Superior temporal gyrus (tissue), 1 donor: ENCODE data around the gene A1BG.
A peak's percentile ranks its signal among the peaks of the same experiment; 100 is the strongest.
"Not testable (repeated sequence)": the region's sequence is repeated elsewhere in the genome, so short reads cannot be mapped to it uniquely, and the experiment has no call there.

Experiments
- DNase-seq: peaks from one replicate; pipeline ENCODE4 v3.0.0-alpha.2; 2016; ENCODE audit errors: extremely low spot score

A1BG gene

DNA sequence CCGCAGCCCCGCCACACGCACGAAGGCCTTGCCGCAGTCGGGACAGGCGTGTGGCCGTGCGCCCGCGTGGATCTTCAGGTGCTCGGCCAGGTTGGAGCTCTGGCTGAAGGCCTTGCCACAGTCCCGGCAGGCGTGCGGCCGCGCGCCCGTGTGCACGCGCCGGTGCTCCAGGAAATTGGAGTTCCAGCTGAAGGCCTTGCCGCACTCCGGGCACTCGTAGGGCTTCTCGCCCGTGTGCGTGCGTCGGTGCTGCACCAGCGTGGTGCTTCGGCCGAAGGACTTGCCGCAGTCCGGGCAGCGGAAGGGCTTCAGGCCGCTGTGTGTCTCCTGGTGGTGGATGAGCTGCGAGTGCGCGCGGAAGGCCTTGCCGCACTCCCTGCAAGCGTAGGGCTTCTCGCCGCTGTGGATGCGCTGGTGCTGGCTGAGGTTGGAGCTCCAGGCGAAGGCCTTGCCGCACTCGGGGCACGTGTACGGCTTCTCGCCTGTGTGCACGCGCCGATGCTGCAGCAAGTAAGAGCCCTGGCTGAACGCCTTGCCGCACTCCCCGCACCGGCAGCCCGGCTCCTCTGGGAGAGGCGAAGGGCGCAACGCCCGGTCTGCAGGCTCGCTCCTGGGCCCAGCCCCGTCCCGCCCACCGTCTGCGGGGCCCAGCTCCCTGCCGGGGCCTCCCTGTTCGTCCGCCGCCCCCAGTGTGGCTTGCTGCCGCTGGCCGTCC lies 3.6 kb upstream of the A1BG start:
- no peak for DNase-seq

- no peak for DNase-seq
These were observed 2.8 kb upstream of the A1BG start for GRCh38 chr19:58355908-58356765.

DNA sequence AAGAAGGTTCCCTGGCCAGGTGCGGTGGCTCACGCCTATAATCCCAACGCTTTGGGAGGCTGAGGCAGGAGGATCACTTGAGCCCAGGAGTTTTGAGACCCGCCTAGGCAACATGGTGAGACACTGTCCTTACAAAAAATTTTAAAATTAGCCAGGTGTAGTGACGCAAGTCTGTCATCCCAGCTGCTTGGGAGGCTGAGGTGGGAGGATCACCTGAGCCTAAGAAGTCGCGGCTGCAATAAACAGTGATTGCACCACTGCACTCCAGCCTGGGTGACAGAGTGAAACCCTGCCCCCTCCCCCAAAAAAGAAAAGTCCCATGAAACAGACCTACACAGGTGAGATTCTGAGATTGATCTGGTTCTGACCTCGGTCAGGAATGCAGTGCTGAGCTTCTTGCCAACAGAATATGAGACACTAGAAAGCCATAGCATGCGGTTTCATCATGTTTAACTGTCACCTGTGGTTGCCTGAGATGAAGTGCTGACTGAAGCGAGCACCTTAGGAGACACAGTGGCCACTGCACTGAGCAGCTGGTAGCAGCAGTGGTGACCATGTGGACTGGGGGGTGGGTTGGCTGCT lies 2.0 kb upstream of the A1BG start:
- DNase-seq: no peak

GRCh38 chr19:58354478-58355030 lies 1.3 kb upstream of the A1BG start:
- DNase-seq: no peak

DNA sequence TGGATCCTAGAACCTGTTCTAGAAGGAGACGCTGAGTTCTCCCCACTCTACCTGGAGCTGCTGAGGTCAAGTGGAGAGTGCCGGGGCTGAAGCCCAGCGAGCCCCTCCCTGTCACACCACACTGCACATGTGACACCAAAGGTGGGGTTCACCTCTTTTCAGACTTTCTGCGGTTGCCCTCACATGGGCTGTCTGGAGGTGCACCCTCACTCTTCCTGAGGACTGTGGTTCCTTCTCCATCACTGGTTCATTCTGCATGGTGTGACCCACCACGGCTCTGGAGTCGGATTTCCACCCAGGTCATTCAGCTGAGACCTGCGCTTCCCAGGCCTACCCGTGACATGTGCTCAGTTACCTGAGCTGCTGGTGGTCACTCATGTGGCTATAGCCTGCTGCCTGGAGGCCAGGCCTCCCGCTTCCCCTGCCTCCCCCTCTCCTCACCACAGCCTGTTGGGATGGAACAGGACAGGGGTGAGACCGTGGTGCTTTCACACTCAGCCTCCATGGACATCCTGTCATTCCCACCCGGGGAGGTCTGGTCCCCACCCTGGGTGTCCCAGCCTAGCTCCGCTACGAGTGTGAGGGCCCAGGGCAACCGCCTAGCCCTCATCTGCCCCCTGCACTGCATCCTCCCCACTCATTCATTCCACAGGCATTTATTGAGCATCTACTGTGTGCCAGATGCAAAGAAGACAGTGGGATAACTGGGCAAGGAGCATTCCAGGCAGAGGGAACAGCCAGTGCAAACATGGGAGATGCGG lies 605 bp upstream of the A1BG start:
- DNase-seq: no peak

DNA sequence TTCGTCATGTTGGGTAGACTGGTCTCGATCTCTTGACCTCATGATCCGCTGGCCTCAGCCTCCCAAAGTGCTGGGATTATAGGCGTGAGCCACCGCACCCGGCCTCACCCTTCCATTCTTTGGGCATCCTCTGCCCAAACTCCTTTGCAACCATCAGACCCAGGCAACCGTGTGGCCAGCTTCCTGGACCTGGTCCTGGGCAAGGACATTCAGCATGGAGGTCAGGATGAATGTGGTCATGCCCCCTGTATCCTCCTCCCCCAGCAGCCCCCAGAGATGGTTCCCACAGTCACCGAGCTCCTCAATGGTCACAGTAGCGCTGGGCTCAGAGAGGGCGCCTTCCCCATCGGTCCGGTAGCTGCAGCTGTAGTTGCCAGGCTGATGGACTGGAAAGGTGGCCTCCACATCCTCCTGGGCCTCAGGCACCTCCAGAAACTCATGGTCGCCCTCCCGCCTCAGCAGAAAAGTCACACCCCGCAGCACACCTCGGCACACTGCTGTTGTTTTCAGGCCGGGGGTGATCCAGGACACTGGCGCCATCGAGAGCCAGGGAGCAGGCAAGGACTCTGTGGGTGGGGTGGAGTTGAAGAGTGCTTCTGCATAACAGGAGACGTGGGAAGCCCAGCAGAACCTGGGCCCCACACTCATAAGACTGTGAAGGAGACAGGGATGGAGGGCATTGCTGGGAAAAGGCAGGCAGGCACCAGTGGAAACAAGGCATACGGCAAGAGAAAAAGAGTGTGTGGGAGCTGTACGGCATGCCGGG lies 1.1 kb downstream of the A1BG start:
- DNase-seq: no peak

- DNase-seq: no peak
These were observed 1.8 kb downstream of the A1BG start for GRCh38 chr19:58351558-58351878.

DNA sequence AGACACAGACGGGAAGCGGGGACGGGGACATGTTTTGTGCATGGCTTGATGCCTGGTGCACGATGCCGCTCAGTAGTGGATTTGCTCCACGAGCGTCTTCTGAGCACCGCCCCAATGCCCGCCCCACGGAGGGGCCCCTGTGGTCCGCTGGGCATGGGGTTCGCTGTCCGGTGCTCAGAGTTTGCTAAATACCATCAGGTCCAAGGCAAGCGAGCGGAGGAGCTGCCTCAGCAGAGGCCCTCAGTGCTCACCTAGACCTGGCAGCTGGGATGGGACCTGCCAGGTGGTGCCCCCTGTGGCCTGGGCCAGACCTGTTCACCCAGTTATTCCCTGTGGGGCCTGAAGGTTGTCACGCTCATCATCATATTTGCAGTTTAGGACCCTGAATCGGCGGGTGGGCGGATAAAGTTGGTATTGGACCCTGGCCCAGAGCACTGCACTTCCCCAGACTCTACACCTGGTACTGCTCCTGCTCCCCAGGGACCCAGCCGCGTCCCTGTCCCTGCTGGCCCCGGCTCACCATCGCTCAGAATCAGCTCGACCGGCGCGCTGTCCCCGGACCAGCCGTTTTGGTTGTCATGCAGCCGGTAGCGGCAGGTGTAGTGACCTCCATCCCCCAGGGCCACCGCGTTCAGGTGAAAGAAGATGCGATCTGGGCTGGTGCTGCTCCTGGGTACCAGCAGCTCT lies 2.3 kb downstream of the A1BG start:
- DNase-seq: no peak

GRCh38 chr19:58350001-58350861 lies 3.1 kb downstream of the A1BG start:
- no peak for DNase-seq

DNA sequence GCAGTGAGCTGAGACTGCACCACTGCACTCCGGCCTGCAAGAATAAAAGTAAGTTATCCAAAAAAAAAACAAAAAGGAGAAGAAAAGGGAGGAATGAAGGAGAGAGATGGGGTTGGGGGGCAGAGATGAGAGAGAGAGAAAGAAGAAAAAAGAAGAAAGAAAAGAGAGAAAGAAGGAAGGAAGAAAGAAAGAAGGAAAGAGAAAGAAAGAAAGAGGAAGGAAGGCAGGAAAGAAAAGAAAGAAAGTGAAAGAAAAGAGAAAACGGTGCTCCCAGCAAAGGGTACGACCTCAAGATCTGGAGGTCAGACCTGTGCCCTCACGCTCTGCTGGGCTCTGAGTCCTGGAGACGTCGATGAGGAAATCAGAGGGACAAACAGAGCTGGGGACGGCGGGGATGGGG lies 3.7 kb downstream of the A1BG start:
- DNase-seq: no peak

DNA sequence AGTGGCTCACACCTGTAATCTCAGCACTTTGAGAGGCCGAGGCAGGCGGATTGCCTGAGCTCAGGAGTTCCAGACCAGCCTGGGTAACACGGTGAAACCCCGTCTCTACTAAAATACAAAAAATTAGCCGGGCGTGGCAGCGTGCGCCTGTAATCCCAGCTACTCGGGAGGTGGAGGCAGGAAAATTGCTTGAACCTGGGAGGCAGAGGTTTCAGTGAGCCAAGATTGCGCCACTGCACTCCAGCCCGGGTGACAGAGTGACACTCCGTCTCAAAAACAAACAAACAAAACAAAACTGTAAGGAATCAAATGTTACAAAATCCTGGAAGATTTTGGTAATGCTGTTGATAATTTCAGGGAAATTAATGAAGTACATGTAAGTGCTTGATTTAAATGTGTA lies 5.2 kb downstream of the A1BG start:
- DNase-seq: not testable (repeated sequence)

DNA sequence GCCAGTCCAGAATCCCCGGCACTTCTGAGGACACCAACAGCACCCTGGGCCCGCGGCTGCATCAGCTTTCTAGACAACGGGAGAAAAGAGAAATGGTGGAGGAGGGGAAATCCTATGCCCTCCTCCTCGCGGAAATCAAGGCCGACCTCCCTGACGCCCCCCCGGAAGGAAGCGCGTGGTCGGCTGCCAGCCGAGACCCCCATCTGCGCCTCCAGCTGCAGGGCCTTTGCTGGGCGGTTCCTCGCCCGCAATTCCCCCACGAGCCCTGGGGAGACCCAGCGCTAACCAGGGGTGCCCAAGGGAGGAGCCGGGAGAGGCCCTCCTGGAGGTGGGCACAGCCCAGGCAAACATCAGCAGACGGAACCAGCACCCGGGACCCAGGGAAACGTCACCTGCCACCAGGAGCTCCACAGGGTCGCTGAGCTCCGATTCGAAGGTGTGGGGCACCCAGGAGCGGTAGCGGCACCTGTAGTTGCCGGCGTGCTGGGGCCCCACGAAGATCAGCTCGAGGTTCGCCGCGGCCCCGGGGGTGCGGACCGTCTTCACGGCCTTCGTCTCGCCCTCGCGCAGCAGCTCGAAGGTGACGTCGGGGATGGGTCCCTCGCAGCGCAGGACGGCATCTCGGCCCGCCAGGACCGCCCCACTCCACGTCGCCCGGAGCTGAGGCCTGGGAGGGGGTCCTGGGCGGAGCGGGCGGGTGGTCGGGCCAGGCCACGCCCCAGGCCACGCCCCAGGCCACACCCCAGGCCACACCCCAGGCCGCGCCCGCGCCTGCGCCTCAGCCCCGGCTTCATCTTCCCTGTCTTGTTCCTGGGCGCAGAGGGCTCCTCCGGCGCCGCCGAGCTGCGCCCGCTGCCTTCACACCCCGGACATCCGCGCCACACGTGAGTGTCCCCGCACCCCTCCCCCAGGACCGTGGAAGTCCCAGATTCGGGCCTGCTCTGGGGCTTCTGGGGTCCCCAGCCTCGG lies 6.0 kb downstream of the A1BG start:
- peak; percentile 78 for DNase-seq

- DNase-seq: peak; percentile 12
These were observed 7.7 kb downstream of the A1BG start for GRCh38 chr19:58345558-58345957.

- DNase-seq: no peak
These were observed 14.3 kb downstream of the A1BG start for GRCh38 chr19:58338825-58339558.

DNA sequence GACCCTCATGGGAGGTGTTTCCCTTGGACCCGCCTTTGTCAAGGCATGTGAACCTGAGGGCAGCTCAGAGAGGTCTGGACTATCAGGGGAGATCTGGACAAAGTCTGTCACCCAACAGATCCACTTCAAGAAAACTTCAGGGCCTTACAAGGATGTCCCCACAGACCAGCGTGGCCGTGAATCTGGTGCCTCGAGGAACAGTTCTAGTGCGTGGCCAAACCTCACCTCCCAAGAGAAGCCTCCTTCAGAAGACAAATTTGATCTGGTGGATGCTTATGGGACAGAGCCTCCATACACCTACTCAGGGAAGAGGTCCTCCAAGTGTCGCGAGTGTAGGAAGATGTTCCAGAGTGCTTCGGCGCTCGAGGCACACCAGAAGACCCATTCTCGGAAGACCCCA lies 15.0 kb downstream of the A1BG start:
- no peak for DNase-seq

DNA sequence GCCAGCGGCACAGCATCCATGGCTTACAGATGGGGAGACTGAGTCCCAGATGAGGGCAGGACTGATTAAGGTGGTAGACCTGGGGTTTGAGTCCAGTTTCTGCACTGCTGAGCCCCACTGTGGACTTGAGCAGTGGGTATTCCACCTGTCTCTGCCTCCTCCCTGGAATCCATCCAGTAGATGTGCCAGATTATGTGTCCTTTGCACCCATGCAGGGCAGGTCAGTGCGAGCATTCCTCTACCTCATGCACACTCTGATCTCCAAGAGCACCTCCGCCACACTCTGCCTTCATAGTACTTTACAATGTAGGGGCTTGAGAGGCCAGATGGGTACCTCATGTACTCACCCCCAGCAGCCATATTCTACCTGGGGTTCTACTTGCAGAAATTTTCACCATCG lies 16.5 kb downstream of the A1BG start:
- DNase-seq: no peak

DNA sequence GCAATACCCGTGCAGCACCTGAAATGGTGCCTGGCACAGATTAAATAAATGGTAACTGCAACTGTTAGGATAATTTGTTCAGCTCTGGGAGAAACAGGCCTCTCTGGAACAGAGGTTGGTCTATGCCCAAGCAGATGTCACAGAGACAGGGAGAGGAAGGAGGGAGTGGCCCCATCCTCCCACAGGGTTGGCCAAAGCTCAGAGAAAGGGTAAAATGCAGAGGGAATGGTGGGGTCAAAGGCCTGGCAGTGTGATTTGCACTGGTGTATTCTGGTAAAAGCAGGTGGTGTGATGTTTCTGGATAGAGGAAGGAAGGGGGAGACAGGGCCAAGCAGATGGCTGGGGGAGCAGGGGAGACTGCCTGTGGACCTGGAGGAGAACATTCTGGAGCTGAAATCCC lies 17.1 kb downstream of the A1BG start:
- no peak for DNase-seq

GRCh38 chr19:58335630-58336029 lies 17.7 kb downstream of the A1BG start:
- DNase-seq: no peak
